ENCODE measurements around the gene HNF1B. TPM values are rescaled to one million over a fixed set of nuclear protein-coding genes. Genes with fewer than 3 reads are reported as not detected.

HNF1B gene
- total RNA-seq, 1 donor from 2014 or later = not detected

GRCh38 chr17:37717627-37718323 is 27.1 kb downstream of the HNF1B start:
- Histone ChIP-seq H3K27me3 (ENCODE audit: control insufficient read depth, insufficient read depth, low read length) (peaks cover 2% of the 10 kb centered on the region), H3K36me3 (ENCODE audit: control insufficient read depth, insufficient read depth, low read length) (no peaks in the 10 kb centered on the region), H3K4me3 (ENCODE audit: low read depth, low read length) (no peak overlapping the region)
- DNase-seq (ENCODE audit: low read depth) (no peak), FAIRE-seq (no peak)
- TF ChIP-seq CTCF (IDR thresholded peaks at IDR 0.05; ENCODE audit: insufficient read depth, low read length, severe bottlenecking) = no peak

DNA sequence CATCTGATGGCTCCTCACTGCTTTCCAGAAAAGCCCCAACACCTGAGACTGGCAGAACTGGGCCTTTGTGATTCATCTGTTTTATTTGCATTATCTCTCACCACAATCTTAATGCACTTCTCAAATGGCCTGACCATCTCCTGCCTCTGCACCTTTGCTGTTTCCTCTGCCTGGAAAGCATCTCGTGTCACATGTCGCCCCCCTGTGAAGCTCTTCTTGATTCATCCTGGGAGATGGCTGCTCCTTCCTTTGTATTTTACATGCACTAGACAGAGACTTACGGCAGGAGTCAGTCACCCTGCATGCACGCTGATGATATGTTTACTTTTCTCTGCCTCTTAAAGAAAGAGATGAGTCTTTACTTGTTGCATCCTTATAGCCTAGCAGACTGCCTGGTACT is 30.0 kb downstream of the HNF1B start:
- H3K4me3 ChIP-seq (ENCODE audit: low read depth, low read length) = no peak overlapping the region
- DNase-seq (ENCODE audit: low read depth) (peak; percentile 66), FAIRE-seq (no peak)
- peaks cover 2% of the 10 kb centered on the region for H3K27me3 ChIP-seq (ENCODE audit: control insufficient read depth, insufficient read depth, low read length)
- H3K36me3 ChIP-seq (ENCODE audit: control insufficient read depth, insufficient read depth, low read length) = no peaks in the 10 kb centered on the region
- TF ChIP-seq CTCF (IDR thresholded peaks at IDR 0.05; ENCODE audit: insufficient read depth, low read length, severe bottlenecking) = peak; percentile 42

DNA sequence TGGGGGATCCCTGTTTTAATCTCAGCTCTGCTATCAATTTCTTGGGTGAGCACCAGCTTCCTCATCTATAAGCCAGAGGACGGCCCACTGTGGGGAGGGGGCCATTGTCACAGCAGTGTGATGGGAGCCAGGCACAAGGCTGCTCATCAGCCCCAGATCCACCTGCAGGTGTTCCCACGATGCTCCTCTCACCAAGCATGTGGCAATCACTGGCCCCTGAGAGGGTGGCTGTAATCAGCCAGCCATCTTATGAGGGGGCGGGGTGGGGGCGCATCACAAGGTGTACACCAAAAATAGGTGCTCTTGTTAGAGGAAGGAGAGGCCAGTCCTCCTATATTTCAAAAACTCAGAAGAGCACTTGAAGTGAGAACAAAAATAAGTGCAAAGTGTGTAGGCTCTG is 31.2 kb downstream of the HNF1B start:
- Histone ChIP-seq H3K4me3 (ENCODE audit: low read depth, low read length) (no peak overlapping the region), H3K27me3 (ENCODE audit: control insufficient read depth, insufficient read depth, low read length) (peaks cover 2% of the 10 kb centered on the region), H3K36me3 (ENCODE audit: control insufficient read depth, insufficient read depth, low read length) (no peaks in the 10 kb centered on the region)
- FAIRE-seq (no peak), DNase-seq (ENCODE audit: low read depth) (no peak)
- TF ChIP-seq CTCF (IDR thresholded peaks at IDR 0.05; ENCODE audit: insufficient read depth, low read length, severe bottlenecking) = no peak

DNA sequence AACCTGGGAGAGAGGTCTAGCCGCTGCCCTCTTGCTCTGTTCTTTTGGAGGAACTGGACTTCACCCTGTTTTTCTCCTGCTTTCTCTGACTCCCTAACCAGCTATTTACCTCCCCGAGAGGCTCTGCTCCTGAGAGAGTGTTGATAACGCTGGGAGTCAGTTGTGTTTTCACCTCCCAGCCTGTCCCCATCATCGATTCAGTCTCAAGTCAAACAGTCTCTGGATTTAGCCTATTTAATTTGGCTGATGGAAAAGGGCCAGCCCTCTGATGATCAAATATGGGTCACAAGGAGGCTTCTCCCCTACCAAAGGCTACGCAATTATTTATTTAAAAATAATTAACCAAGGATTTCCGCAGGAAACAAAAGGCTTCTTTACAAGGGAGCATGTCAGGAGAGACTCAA is 31.8 kb downstream of the HNF1B start:
- peaks cover 2% of the 10 kb centered on the region for H3K27me3 ChIP-seq (ENCODE audit: control insufficient read depth, insufficient read depth, low read length)
- H3K36me3 ChIP-seq (ENCODE audit: control insufficient read depth, insufficient read depth, low read length) = no peaks in the 10 kb centered on the region
- no peak overlapping the region for H3K4me3 ChIP-seq (ENCODE audit: low read depth, low read length)
- DNase-seq (ENCODE audit: low read depth) (no peak), FAIRE-seq (no peak)
- TF ChIP-seq CTCF (IDR thresholded peaks at IDR 0.05; ENCODE audit: insufficient read depth, low read length, severe bottlenecking) = no peak

DNA sequence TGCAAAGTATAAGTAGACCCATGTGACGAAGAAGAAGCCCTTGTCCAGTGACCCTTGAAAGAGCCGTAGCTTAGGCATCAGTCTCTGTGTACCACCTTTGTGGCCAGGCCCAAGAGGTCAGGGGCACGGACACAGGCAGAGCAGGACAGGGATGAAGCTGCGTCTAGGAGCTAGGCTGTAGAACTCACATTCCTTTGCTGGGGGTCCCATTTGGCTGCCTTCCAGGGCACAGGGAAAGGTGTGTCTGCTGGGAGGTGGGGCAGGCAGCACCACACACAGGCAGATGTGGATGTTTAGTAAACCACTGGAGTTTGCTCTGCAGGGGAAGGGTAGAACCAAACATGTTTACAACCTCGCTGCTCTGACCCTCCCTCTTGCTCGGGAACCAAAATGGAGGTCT is 33.7 kb downstream of the HNF1B start:
- Histone ChIP-seq H3K27me3 (ENCODE audit: control insufficient read depth, insufficient read depth, low read length) (peaks cover 2% of the 10 kb centered on the region), H3K36me3 (ENCODE audit: control insufficient read depth, insufficient read depth, low read length) (no peaks in the 10 kb centered on the region), H3K4me3 (ENCODE audit: low read depth, low read length) (no peak overlapping the region)
- DNase-seq (ENCODE audit: low read depth) = no peak
- no peak for FAIRE-seq
- TF ChIP-seq CTCF (IDR thresholded peaks at IDR 0.05; ENCODE audit: insufficient read depth, low read length, severe bottlenecking) = no peak

- FAIRE-seq (no peak), DNase-seq (ENCODE audit: low read depth) (peak; percentile 62)
- H3K4me3 ChIP-seq (ENCODE audit: low read depth, low read length) = no peak overlapping the region
- no peaks in the 10 kb centered on the region for H3K36me3 ChIP-seq (ENCODE audit: control insufficient read depth, insufficient read depth, low read length)
- no peak for TF ChIP-seq CTCF (IDR thresholded peaks at IDR 0.05; ENCODE audit: insufficient read depth, low read length, severe bottlenecking)
- peaks cover 2% of the 10 kb centered on the region for H3K27me3 ChIP-seq (ENCODE audit: control insufficient read depth, insufficient read depth, low read length)
Measured at GRCh38 chr17:37710344-37710886, 34.4 kb downstream of the HNF1B start.
